HG02852 (cell line): ENCODE measurements around the gene TCEAL1.
A peak's percentile ranks its signal among the peaks of the same experiment; 100 is the strongest.
"Not testable (repeated sequence)": the region's sequence is repeated elsewhere in the genome, so short reads cannot be mapped to it uniquely, and the experiment has no call there.

ENCODE experiments used
- ATAC-seq: cut with Tn5 transposase; IDR thresholded peaks from one replicate; pipeline ENCODE4 v1.9.1; 2021; ENCODE audit warnings: mild to moderate bottlenecking, moderate library complexity; ENCODE audit not compliant: unreplicated experiment

Gene TCEAL1, protein sequence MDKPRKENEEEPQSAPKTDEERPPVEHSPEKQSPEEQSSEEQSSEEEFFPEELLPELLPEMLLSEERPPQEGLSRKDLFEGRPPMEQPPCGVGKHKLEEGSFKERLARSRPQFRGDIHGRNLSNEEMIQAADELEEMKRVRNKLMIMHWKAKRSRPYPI

DNA sequence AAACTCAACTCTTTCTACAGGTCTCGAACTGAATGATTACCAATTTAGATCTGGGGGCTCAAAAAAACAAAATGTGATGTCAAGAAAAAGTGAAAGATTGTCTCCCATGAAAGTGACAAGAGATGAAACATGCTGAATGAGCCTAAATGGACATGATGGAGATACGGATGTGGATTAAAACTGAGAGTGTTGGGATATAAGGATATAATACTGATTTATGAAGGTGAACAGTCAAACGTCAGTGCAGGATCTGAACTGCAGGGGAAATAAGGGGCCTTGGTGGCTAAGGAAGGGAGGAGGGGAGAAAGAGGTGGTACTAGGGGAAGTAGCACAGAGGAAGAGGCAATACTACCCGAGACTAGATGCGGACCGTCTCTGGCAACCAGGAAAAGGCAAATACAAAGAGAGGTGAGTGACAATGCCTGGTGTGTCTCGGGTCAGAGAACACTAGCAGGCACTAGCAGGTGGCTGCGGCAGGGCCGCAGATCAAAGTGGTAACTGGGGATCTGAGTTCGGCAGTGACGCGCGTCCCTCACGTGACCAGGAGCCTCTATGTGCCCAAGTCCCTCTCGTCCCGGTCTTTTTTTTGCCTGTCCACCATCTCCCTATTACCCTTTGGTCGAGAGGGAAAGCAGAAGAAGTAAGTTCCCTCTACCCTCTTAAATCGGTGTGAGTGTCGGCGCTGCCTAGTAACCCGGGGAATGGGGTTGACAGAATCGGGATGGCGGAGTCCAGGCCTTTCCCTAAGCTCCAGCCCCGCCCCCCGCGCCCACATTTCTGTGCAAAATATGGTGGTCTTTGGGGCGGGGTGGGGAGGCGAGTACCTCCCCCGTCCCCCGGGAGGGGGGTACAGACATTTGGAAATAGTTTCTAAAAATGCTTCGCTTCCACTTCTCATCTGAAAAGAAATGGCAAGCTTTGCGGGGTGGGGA lies at the start of gene TCEAL1:
Gene TCEAL1 (plus strand): TSS at position 590 of the 932 bp plus-strand sequence. CDS start 942 bp downstream, outside the sequence.
- ATAC-seq: peak; percentile 68

DNA sequence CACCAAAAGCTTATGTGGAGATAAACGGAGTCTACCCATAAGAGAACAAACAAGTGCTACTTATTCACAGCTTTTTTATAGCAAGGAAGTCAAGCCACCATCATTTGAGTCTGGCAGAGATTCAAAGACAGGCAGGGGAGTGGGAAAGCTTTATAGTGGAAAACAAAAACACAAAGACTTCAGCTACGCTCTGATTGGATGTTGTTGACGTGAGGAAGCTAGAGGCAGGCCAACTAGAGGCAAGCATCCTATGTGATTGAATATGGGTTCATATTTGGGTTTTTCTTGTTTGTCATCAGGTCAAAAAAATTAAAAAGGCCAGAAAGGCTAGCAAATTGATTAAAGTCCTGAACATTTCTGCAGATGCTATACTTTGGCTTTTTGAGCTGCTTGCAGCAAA lies 44.2 kb upstream of the TCEAL1 start:
- no peak for ATAC-seq

DNA sequence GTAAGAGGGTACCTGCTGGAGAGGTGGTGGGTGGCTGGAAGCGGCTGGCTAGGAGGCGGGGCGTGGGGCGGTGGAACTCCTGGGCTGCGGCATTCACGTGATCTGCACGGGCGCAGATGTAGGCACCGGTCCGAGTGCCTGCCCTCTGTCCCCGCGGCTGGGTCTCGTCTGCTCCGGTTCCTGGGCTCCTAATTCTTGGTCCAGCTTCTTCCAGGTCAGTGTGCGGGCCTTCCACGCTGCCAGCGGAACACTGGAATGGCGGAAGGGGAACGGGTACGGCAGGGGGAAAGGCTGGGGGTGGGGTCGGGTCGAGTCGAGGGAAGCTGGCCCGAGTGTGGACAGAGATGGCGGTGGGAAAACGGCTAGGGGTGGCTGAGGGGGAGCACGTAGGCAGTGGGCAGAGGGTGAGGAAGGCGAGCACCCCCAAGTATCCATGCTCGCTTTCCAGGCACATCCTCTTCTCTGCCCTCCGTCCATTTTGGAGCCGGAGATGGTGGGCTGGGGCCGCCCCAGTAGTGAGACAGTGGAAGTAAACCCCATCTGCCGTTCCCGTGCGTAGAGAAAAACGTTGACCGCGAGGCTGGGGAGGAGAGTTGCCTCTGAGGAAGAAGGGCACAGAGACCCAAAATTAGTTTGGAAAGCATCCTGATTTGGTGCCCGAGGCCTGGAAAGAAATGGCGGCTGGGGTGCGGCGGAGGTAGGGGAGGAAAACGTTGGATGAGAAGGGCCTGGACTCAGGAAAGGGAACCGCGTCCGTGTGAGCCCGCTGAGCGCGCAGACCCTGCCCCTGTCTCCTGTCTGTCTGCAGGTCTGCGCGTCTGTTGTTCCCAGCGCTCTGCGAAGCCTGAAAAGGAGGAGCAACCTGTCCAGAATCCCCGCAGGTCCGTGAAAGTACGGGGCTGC lies 43.1 kb upstream of the TCEAL1 start, which contains the start of gene TCEAL4:
Gene TCEAL4 (plus strand): TSS at position 105 of the 903 bp plus-strand sequence. CDS start 1,161 bp downstream, outside the sequence.
- peak; percentile 84 for ATAC-seq

DNA sequence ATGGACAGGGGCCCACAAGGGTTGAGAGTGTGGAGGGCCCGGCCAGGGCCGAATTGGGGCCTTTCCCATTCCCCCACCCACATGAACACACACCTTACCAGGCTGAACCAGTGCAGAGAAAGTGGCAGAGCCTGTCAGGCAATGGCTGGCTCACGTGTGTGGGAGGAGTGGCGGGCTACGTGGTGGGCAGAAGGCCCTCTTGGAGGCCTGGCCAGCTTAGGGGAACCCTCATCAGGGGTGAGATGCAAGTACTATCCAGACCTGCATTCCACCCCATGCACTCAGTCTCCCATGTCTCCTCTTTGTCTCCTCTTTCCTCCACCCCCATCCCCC lies 42.5 kb upstream of the TCEAL1 start:
- ATAC-seq: no peak

DNA sequence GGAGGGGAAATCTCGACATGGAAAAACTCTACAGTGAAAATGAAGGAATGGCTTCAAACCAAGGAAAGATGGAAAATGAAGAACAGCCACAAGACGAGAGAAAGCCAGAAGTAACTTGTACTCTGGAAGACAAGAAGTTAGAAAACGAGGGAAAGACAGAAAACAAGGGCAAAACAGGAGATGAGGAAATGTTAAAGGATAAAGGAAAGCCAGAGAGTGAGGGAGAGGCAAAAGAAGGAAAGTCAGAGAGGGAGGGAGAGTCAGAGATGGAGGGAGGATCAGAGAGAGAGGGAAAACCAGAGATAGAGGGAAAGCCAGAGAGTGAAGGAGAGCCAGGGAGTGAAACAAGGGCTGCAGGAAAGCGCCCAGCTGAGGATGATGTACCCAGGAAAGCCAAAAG lies 42.1 kb upstream of the TCEAL1 start:
- no peak for ATAC-seq

DNA sequence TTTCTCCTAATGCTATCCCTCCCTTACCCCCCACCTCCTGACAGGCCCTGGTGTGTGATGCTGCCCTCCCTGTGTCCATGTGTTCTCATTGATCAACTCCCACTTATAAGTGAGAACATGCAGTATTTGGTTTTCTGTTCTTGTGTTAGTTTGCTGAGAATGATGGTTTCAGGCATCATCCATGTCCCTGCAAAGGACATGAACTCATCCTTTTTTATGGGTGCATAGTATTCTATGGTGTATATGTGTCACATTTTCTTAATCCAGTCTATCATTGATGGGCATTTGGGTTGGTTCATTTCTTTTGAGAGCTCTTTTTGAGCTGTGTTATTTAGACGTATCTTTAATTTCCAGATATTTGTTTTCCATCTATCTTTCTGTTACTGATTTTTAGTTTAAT lies 36.5 kb upstream of the TCEAL1 start:
- ATAC-seq: not testable (repeated sequence)

DNA sequence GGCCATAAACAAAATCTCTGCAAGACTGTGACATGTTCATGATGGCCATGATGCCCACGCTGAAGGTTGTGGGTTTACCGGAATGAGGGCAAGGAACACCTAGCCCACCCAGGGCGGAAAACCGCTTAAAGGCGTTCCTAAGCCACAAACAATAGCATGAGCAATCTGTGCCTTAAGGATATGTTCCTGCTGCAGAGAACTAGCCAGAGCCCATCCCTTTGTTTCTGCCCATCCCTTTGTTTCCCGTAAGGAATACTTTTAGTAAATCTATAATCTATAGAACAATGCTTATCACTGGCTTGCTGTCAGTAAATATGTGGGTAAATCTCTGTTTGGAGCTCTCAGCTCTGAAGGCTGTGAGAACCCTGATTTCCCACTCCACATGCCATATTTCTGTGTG lies 33.6 kb upstream of the TCEAL1 start:
- ATAC-seq: not testable (repeated sequence)

DNA sequence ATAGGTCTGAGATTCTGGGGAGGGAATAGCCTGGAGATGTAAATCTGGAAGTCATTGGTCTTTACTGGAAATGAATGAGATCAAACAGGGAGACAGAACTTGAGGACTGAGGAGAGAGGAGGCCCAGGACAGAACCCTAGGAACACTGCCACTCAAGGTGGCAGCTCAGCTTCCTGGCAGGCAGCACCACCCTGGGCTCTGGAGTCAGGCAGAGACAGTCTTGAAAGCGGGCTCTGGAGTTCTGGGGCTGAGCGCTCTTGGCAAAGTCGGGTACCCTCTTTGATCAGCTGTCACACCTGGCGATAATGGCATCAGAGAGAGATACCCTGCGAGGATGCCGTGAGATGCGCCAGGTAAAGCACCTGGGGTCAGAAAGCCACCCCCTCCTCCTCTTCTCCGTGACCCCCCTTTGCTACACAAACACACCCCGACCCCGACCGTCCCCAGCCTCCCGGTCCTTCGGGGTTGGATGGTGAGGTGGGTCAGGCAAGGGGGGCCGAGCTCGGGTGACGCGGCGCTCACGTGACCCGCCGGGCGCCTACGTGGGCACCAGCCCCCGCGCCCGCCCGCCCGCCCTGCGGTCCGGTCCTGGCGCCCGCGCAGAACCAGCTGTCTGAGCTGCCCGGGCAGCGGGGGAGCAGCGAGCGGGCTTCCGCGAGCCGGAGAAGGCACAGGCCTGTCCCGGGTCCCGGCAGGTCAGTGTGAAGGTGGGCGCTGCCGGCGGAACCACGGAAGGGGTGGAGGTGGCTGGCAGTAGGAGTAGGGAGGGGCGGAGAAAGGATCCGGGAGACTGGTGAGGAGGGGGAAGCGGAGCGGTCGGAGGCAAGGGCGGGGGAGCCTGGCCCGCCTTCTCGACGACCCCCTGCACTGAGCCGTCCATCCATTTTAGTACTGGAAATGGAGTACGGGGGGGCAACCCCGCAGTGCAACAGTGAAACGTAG lies 21.1 kb upstream of the TCEAL1 start, which contains the start of gene TCEAL3:
Gene TCEAL3 (plus strand): TSS at position 600 of the 942 bp plus-strand sequence. CDS start 1,102 bp downstream, outside the sequence.
- ATAC-seq: peak; percentile 76

DNA sequence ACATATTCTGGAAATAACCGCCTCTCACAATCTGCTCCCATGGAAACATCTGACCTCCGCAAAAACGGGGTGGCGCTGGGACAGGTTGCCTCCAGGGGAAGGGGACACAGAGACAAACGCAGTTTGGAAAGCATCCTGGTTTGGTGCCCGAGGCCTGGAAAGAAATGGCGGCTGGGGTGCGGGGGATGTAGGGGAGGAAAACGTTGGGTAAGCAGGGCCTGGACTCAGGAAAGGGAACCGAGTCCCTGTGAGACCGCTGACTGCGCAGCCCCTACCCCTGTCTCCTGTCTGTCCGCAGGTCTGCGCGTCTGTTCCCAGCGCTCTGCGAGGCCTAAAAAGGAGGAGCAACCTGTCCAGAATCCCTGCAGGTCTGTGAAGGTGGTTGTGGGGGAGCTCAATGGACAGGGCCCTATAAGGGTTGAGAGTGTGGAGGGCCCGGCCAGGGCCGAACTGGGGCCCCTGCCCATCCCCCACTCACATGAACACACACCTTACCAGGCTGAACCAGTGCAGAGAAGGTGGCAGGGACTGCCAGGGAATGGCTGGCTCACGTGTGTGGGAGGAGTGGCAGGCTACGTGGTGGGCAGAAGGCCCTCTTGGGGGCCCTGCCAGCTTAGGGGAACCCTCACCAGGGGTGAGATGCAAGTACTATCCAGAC lies 20.3 kb upstream of the TCEAL1 start:
- ATAC-seq: peak; percentile 28

DNA sequence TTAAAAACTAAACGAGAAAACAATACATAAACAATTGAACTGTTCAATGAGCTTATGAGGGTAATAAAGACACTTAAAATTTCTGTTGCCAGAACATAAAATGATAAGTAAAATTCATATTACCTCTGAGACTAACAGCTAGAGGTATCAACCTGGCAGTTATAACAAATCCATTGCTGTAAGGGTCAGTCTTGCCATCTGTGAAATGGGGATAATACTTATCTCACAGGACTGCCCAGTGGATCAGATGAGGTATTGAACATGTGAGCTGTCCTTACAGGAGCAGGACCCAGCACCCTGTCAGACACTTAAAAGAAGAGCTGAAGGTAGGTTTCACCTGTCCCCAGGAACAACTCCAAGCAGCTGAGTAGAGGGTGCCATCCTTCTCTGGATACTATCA lies 18.5 kb upstream of the TCEAL1 start:
- no peak for ATAC-seq

DNA sequence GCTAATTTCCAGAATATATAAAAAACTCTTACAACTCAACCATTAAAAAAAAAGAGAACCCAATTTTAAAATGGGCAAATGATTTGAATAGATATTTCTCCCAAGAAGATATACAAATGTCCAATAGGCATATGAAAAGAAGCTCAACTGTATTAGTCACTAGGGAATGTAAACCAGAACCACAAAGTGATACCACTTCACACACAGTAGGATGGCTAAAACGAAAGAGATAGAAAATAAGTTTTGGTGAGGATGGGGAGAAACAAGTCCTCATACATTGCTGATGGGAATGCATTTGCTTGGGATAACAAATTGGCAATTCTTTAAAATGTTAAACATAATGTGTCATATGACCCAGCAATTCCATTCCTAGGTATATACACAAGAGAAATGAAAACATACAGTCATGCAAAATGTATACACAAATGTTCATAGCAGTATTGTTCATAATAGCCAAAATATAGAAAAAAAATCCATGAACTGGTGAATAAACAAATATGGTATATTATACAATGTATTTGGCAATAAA lies 15.3 kb upstream of the TCEAL1 start:
- no peak for ATAC-seq

DNA sequence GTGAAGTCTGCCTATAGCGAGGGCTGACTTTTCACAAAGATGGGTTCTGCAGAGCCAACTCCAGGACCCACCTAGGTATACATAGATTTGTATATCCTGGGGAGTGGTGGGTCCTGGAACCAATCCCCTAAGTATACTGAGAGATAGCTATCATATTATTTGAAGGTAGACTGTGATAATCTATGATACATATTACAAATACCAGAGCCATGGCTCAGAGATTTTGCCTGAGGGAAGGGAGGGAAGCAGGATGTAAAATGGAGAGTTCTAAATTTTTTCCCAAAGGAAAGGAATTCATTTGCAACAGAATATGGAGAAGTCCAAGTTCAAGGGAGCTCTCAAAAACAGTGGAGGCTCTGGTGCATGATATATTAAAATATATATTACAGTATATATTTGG lies 13.8 kb upstream of the TCEAL1 start:
- no peak for ATAC-seq

DNA sequence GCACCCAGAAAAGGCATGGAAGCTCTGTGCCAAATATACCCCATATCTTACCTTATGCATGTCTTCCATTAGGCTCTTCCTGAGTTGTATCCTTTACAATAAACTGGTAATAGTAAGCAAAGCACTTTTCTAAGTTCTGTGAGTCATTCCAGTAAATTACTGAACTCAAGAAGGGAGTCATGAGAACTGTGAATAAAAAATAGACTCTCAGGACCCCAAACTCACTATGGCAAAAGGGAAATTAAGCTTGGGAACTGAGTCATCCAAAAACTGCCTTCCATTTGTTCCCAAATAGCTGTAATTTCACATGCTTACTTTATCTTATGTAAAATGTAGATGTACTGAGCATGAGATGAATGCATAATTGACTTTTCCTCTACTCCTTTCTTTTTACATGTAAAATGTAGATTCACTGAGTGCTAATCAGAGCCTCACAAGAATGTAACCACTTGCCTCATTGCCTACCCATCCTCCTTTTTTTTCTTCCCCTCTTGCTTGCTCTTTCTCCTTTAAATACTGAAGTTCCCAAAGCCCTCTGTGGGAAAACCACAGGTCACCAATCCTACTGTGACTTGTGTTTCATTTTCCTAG lies 12.9 kb upstream of the TCEAL1 start:
- no peak for ATAC-seq

DNA sequence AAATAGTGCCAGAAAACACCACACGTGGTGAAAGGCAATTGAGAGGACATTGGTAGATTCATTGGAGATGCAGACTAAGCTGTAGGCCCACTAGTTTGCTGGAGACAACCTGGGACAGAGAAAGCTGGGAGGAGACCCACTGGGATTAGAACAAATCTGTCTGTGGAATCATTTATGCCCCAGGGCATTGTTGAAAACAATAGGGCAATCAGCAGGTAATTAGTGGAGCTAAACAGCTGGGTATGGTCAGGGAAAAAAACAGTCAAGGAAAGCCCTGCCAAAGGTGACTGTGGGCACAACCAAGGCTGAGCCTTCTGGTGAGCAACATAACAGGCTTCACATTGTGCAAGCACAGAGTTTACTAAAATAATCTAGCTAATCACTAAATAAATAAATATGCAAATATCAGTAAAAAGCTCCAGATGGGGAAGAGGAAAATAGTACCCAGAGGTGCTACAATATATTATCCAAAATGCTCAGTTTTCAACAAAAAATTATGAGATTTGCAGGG lies 12.0 kb upstream of the TCEAL1 start:
- no peak for ATAC-seq

DNA sequence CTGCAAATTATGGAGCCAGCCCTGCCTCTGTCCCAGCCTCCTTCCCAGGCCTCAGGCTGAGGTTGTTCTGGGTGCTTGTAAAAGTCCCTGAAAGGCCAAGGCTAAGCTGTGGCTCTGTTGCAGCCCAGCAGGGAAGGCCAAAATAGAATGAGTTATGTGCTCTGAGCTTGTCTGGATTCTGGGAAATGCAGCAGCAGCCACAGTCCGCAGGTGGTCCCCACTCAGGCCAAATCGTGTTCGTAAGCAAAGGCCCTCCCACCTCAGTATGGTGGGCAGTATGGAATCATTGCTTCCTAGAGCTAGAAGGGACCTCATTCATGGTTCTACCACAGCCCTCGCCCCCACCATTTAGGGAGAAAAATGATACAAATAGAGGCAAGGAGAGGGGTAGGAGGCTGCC lies 4.7 kb upstream of the TCEAL1 start:
- ATAC-seq: no peak

DNA sequence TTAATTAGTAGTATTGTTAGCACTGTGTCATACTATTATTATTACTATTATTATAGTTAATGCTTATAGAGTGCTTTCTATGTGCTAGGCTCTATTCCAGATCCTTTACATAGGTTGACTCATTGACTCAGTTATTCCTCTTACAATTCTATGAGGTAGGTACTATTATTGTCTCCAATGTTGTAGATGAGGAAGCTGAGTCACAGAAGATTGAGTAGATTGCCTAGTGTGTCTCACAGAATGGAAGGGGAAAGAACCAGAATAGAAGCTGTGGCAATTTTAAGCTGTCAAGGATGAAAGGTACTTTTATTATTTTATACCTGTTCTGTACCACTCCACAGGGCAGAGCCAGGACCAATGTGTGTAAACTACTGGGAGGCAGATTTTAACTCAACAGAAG lies 1.9 kb upstream of the TCEAL1 start:
- ATAC-seq: no peak

DNA sequence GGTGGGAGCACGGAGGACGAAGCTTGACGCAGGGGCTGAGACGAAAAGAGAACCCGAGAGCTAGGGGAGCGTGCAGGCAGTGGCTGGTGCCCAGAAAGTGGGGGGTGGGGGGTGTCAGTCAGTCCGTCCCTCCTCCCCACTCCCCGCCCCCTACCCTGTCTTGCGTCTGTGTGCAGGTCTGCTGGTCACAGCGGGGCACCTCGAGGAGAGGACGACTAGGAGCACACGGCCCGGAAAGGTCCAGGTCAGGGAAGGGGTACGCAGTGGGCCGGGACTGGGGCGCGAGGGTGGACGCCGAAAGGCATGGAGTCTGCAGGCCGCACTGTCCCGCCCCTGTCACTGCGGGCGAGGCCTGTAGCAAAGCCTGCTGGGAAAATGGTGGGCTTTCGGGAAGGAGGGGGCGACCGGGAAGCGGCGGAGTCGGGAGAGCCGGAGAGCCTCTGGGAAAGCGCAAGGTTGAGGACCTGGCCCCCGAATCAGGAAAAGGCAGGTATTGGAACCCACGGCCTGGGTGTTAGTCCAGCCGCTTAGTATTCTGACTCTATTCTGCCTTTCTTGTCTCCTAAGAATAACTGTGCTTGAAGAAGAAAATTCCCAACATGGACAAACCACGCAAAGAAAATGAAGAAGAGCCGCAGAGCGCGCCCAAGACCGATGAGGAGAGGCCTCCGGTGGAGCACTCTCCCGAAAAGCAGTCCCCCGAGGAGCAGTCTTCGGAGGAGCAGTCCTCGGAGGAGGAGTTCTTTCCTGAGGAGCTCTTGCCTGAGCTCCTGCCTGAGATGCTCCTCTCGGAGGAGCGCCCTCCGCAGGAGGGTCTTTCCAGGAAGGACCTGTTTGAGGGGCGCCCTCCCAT lies 769 bp downstream of the TCEAL1 start:
- peak; percentile 41 for ATAC-seq

DNA sequence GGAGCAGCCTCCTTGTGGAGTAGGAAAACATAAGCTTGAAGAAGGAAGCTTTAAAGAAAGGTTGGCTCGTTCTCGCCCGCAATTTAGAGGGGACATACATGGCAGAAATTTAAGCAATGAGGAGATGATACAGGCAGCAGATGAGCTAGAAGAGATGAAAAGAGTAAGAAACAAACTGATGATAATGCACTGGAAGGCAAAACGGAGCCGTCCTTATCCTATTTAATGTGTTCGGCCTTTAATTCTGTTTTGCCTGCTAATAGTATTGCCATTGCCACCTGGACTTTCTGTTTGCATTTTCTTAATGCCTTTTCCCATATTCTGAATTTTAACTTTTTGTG lies 1.4 kb downstream of the TCEAL1 start:
- peak; percentile 2 for ATAC-seq
